PC-3 (cell line): ENCODE data around the gene CCDC60. TPM values are rescaled to one million over a fixed set of nuclear protein-coding genes. Genes with fewer than 3 reads are reported as not detected.
A peak's percentile ranks its signal among the peaks of the same experiment; 100 is the strongest.

Source experiments
- ATAC-seq: fragments of 200-7000 bp; cut with Tn5 transposase; 2 replicates; pipeline ENCODE4 v1.9.1; 2020; ENCODE audit warnings: mild to moderate bottlenecking, moderate library complexity
- BruUV-seq: library from RNA; stranded (reverse); fragments of 400-500 nt; replicated peaks from 2 replicates; lab custom pipeline; 2021; lab: Mats Ljungman, UMichigan
- CTCF ChIA-PET: fragments of 300-600 bp; sonication (Branson Sonifier 250); formaldehyde crosslinking; loops from one replicate; lab custom pipeline; 2022; ENCODE audit warnings: antibody characterized with exemption; lab: Charles Lee
- POLR2A ChIA-PET: fragments of 300-600 bp; sonication (Branson Sonifier 250); formaldehyde crosslinking; loops from one replicate; lab custom pipeline; 2022; ENCODE audit warnings: antibody characterized with exemption; ENCODE audit not compliant: unreplicated experiment; lab: Charles Lee
- DNase-seq: peaks from one replicate; pipeline ENCODE4 v3.0.0-alpha.2; 2015
- H2AFZ ChIP-seq: fragments of 300-600 bp; sonication (generic); 2 replicates; pipeline ENCODE4 v1.6.0; 2016; ENCODE audit warnings: antibody characterized with exemption, low read length
- H3F3A ChIP-seq: fragments of 300-600 bp; sonication (generic); one replicate; pipeline ENCODE4 v1.6.0; 2017; ENCODE audit warnings: antibody characterized with exemption, low read length, control low read depth, mild to moderate bottlenecking; ENCODE audit not compliant: unreplicated experiment
- H3K27ac ChIP-seq: fragments of 300-600 bp; sonication (generic); 2 replicates; pipeline ENCODE4 v1.5.1; 2016; ENCODE audit warnings: mild to moderate bottlenecking, low read length
- H3K27me3 ChIP-seq: fragments of 300-600 bp; sonication (generic); 2 replicates; pipeline ENCODE4 v1.6.1; 2016; ENCODE audit warnings: low read length, mixed read lengths
- H3K36me3 ChIP-seq: fragments of 300-600 bp; sonication (generic); 2 replicates; pipeline ENCODE4 v1.6.1; 2016; ENCODE audit warnings: low read depth, mixed run types, low read length, mixed read lengths
- H3K4me1 ChIP-seq: fragments of 300-600 bp; sonication (generic); 2 replicates; pipeline ENCODE4 v1.5.1; 2016; ENCODE audit warnings: low read length; ENCODE audit not compliant: insufficient read depth
- H3K4me2 ChIP-seq: fragments of 300-600 bp; sonication (generic); 2 replicates; pipeline ENCODE4 v1.6.0; 2016; ENCODE audit warnings: low read length
- H3K4me3 ChIP-seq: fragments of 300-600 bp; sonication (generic); 2 replicates; pipeline ENCODE4 v1.5.1; 2016; ENCODE audit warnings: mild to moderate bottlenecking, low read length, mixed read lengths
- H3K79me2 ChIP-seq: fragments of 300-600 bp; sonication (generic); 2 replicates; pipeline ENCODE4 v1.6.1; 2017; ENCODE audit warnings: low read length, mixed read lengths
- H3K9ac ChIP-seq: fragments of 300-600 bp; sonication (generic); 2 replicates; pipeline ENCODE4 v1.6.0; 2016; ENCODE audit warnings: mild to moderate bottlenecking, low read length
- H3K9me2 ChIP-seq: fragments of 300-600 bp; sonication (generic); replicated peaks from 2 replicates; pipeline ENCODE4 v1.6.1; 2016; ENCODE audit warnings: mixed run types, low read length, mixed read lengths
- H3K9me3 ChIP-seq: fragments of 300-600 bp; sonication (generic); 2 replicates; pipeline ENCODE4 v1.6.1; 2016; ENCODE audit warnings: low read length, mixed read lengths
- H4K20me1 ChIP-seq: fragments of 300-600 bp; sonication (generic); 2 replicates; pipeline ENCODE4 v1.6.1; 2016; ENCODE audit warnings: low read length, mixed read lengths
- EZH2 ChIP-seq: fragments of 300-600 bp; sonication (generic); IDR thresholded peaks from one replicate; pipeline ENCODE4 v1.6.1; 2017; ENCODE audit warnings: antibody characterized with exemption, mild to moderate bottlenecking, low read length; ENCODE audit not compliant: unreplicated experiment
- EZH2phosphoT487 ChIP-seq: fragments of 300-600 bp; sonication (generic); IDR thresholded peaks from 2 replicates; pipeline ENCODE4 v1.6.1; 2018; ENCODE audit warnings: mild to moderate bottlenecking, antibody characterized with exemption, low read length, borderline replicate concordance
- intact Hi-C: fragments of 100-400 bp; cut with micrococcal nuclease; formaldehyde crosslinking; loops from 2 replicates; pipeline ENCODE4 v1.9.0; 2023
- total RNA-seq: library from RNA; depleted of rRNA; stranded (reverse); fragments of >200 nt; gene quantifications from 2 replicates; pipeline ENCODE4 v1.2.3, GENCODE V29; 2014
- TF ChIP-seq, protein P1 (sequence below): fragments of 300-600 bp; sonication (generic); conservative IDR thresholded peaks from 2 replicates; pipeline ENCODE4 v1.5.1; 2017; ENCODE audit warnings: antibody characterized with exemption, low read depth, mild to moderate bottlenecking, low read length

The CCDC60 gene
- total RNA-seq, 1 experiment from 2014 or later: not detected

DNA sequence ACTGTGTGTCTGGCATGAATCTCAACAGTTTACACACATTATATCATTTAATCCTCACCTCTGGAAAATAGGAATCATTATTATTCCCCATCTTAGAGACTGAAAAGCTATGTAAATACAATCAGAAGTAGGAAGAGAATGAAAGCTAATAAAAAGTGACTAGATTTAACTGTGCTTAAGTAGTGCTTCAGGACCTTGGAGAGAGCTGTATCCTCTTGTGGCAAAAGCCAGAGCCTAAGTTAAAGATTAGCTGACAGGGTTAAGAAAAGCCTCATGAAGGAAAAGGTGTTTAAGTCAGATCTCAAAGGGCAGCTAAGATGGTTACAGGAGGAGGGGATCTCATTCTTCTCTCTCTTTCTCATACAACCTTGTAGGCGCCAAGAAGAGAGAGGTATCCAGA lies 193.7 kb downstream of the CCDC60 start:
- Histone ChIP-seq H2AFZ (no peak overlapping the region), H3F3A (no peaks in the 10 kb centered on the region), H3K79me2 (no peaks in the 10 kb centered on the region), H3K4me2 (no peak overlapping the region), H3K27me3 (peaks cover 18% of the 10 kb centered on the region), H3K27ac (no peak overlapping the region), H3K9me2 (no peaks in the 10 kb centered on the region), H4K20me1 (no peaks in the 10 kb centered on the region), H3K36me3 (no peaks in the 10 kb centered on the region), H3K9ac (no peak overlapping the region), H3K9me3 (no peaks in the 10 kb centered on the region), H3K4me3 (no peak overlapping the region), H3K4me1 (no peaks in the 10 kb centered on the region)
- intact Hi-C loops: no loop called here
- DNase-seq: peak; percentile 33
- CTCF ChIA-PET: interaction anchor here (0.5 to 0.7 kb wide), 2 partner anchors 84 to 85 kb away, joined by 3 to 7 read pairs; no protein-coding TSS in a partner anchor
- no peak for ATAC-seq
- TF ChIP-seq, protein P1, sequence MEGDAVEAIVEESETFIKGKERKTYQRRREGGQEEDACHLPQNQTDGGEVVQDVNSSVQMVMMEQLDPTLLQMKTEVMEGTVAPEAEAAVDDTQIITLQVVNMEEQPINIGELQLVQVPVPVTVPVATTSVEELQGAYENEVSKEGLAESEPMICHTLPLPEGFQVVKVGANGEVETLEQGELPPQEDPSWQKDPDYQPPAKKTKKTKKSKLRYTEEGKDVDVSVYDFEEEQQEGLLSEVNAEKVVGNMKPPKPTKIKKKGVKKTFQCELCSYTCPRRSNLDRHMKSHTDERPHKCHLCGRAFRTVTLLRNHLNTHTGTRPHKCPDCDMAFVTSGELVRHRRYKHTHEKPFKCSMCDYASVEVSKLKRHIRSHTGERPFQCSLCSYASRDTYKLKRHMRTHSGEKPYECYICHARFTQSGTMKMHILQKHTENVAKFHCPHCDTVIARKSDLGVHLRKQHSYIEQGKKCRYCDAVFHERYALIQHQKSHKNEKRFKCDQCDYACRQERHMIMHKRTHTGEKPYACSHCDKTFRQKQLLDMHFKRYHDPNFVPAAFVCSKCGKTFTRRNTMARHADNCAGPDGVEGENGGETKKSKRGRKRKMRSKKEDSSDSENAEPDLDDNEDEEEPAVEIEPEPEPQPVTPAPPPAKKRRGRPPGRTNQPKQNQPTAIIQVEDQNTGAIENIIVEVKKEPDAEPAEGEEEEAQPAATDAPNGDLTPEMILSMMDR: no peak
- no peak for TF ChIP-seq EZH2
- no peak for TF ChIP-seq EZH2phosphoT487
- no TSS peak for BruUV-seq
- POLR2A ChIA-PET: no interaction called here

DNA sequence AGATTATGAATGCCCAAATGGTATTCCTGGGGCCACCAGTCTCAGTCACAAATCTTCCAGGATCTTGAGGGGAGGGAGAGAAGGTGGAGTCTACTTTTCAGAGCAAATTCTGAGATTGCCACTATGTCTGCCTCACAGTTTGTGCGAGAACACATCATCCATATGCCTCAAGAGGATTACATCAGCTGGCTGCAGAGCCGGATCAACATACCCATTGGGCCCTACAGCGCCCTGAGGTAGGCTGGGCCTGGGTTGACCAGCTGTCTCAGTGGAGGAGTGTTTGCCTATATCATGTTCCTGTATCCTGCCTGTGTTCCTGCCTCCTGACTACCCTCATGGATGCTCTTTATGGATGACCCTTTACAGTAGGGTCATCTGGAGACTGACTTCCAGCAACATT lies 205.9 kb downstream of the CCDC60 start:
- no TSS peak for BruUV-seq
- DNase-seq: no peak
- POLR2A ChIA-PET: no interaction called here
- H2AFZ ChIP-seq: no peak overlapping the region
- H3K9me2 ChIP-seq: no peaks in the 10 kb centered on the region
- no peak overlapping the region for H3K4me2 ChIP-seq
- ATAC-seq: no peak
- intact Hi-C loops: no loop called here
- H3K27ac ChIP-seq: no peak overlapping the region
- H3K4me3 ChIP-seq: no peak overlapping the region
- H3K79me2 ChIP-seq: no peaks in the 10 kb centered on the region
- no peaks in the 10 kb centered on the region for H3K4me1 ChIP-seq
- CTCF ChIA-PET: no interaction called here
- no peaks in the 10 kb centered on the region for H3F3A ChIP-seq
- no peaks in the 10 kb centered on the region for H3K36me3 ChIP-seq
- TF ChIP-seq EZH2 (no peak), EZH2phosphoT487 (no peak)
- H3K27me3 ChIP-seq: peaks cover 11% of the 10 kb centered on the region; the same call in 1 of the 2 replicates
- no peaks in the 10 kb centered on the region for H3K9me3 ChIP-seq
- no peak overlapping the region for H3K9ac ChIP-seq
- H4K20me1 ChIP-seq: no peaks in the 10 kb centered on the region

DNA sequence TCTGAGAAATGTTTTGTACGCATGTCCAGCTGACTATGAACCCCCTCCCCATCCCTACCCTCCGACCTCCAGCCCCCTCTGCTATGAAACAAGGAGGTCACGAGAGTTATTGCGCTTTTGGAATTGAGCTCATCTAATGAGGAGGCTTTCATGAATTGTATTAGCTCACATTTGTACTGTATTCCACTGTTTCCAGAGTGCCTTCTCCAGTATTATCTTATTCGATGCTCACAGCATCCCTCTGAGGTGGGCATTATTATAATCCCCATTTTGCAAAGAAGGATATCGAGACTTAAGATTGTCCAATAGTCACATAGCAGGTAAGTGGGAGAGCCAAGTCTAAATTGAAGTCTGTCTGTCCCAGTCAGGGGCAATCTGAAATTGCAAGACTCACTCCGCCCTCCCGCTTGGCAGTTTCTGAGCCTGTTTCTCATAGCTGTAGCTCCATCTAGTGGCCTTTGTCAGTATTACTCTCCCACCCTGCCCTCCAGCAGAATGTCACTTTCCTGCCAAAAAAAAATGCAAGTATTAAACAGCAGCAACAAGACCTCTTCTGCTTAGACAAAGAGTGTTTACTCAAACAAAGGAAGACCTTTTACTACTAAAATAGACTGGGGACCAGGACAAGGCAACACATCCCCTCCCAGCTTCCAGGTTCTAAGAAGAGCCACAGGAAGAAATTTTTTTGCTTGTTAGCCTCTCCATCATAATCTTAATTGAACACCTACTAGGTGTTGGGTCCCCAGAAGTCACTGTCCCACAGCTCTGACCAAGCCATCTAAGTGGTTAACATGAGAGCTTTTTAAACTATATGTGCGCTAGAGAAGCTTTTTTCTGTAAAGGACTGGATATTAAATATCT lies 210.5 kb downstream of the CCDC60 start:
- no TSS peak for BruUV-seq
- Histone ChIP-seq H3F3A (no peaks in the 10 kb centered on the region), H3K27me3 (peaks cover 26% of the 10 kb centered on the region), H4K20me1 (no peaks in the 10 kb centered on the region), H3K4me2 (no peak overlapping the region), H3K79me2 (no peaks in the 10 kb centered on the region), H3K9me3 (no peaks in the 10 kb centered on the region), H2AFZ (no peak overlapping the region), H3K36me3 (no peaks in the 10 kb centered on the region), H3K27ac (no peak overlapping the region), H3K4me1 (no peaks in the 10 kb centered on the region), H3K9ac (no peak overlapping the region), H3K9me2 (no peaks in the 10 kb centered on the region), H3K4me3 (no peak overlapping the region)
- intact Hi-C loops: loop anchor here (1.0 to 5.0 kb wide), 4 partner anchors 101 to 1140 kb away; no protein-coding TSS in a partner anchor
- TF ChIP-seq, protein P1: peak; percentile 93
- no peak for TF ChIP-seq EZH2
- POLR2A ChIA-PET: no interaction called here
- DNase-seq: peak; percentile 85
- CTCF ChIA-PET: interaction anchor here (0.5 to 1.3 kb wide), 4 partner anchors 97 to 1167 kb away, joined by 3 to 9 read pairs (median 4); no protein-coding TSS in a partner anchor
- peak; percentile 94 for ATAC-seq
